RWPE2 (cell line): ENCODE results near the gene BTBD18.

ENCODE experiments used
- ATAC-seq: fragments of 200-7000 bp; cut with Tn5 transposase; 3 replicates; pipeline ENCODE4 v1.9.1; 2021; ENCODE audit warnings: low read depth
- DNase-seq: peaks from one replicate; pipeline ENCODE4 v3.0.0-alpha.2; 2020; ENCODE audit warnings: low spot score
- H3K27ac ChIP-seq: fragments of 450-650 bp; 2 replicates; pipeline ENCODE4 v1.5.1; 2017; ENCODE audit warnings: mild to moderate bottlenecking; ENCODE audit not compliant: poor library complexity, severe bottlenecking
- H3K27me3 ChIP-seq: fragments of 250-450 bp; sonication (Bioruptor Pico); 2 replicates; pipeline ENCODE4 v1.5.1; 2021; ENCODE audit warnings: mild to moderate bottlenecking, moderate library complexity; ENCODE audit not compliant: insufficient read depth, poor library complexity, severe bottlenecking
- H3K36me3 ChIP-seq: fragments of 250-450 bp; sonication (Bioruptor Pico); 2 replicates; pipeline ENCODE4 v1.5.1; 2020; ENCODE audit warnings: low read depth, mild to moderate bottlenecking, moderate library complexity
- H3K4me1 ChIP-seq: fragments of 250-450 bp; sonication (Bioruptor Pico); 2 replicates; pipeline ENCODE4 v1.5.1; 2021; ENCODE audit warnings: mild to moderate bottlenecking, moderate library complexity; ENCODE audit not compliant: insufficient read depth, poor library complexity, severe bottlenecking
- H3K4me3 ChIP-seq: fragments of 250-450 bp; sonication (Bioruptor Pico); 2 replicates; pipeline ENCODE4 v1.5.1; 2021; ENCODE audit warnings: mild to moderate bottlenecking, moderate library complexity; ENCODE audit not compliant: severe bottlenecking
- H3K9me3 ChIP-seq: fragments of 250-450 bp; sonication (Bioruptor Pico); 2 replicates; pipeline ENCODE4 v1.5.1; 2021; ENCODE audit warnings: mild to moderate bottlenecking, moderate library complexity; ENCODE audit not compliant: severe bottlenecking
- CTCF ChIP-seq: fragments of 450-650 bp; IDR thresholded peaks from one replicate; pipeline ENCODE4 v1.5.1; 2017; ENCODE audit warnings: mild to moderate bottlenecking, moderate library complexity; ENCODE audit not compliant: poor library complexity, severe bottlenecking

BTBD18 gene

GRCh38 chr11:57741132-57742086 lies 10.2 kb downstream of the BTBD18 start, which contains the start of gene SELENOH:
TSS of gene SELENOH (plus strand) at chr11:57741491. CDS start at chr11:57741596, 105 bp downstream.
- Histone ChIP-seq H3K4me3 (peak within 1 kb of the TSS; percentile 79), H3K36me3 (peaks cover 54% of the 10 kb centered on the region)
- ATAC-seq: peak; percentile 95

GRCh38 chr11:57735619-57736298 lies 15.9 kb downstream of the BTBD18 start:
- no peak for TF ChIP-seq CTCF
- peaks cover 44% of the 10 kb centered on the region for H3K36me3 ChIP-seq
- no peaks in the 10 kb centered on the region for H3K9me3 ChIP-seq
- no peak overlapping the region for H3K4me3 ChIP-seq
- DNase-seq: no peak
- no peak overlapping the region for H3K27ac ChIP-seq
- H3K27me3 ChIP-seq: no peaks in the 10 kb centered on the region
- H3K4me1 ChIP-seq: peaks cover 21% of the 10 kb centered on the region
- no peak for ATAC-seq

More at GRCh38 chr11:57741132-57742086, 10.2 kb downstream of the BTBD18 start, which contains the start of gene SELENOH:
- Histone ChIP-seq H3K27me3 (no peaks in the 10 kb centered on the region), H3K27ac (peak within 1 kb of the TSS; percentile 73), H3K4me1 (peaks cover 5% of the 10 kb centered on the region), H3K9me3 (no peaks in the 10 kb centered on the region)
- no peak for TF ChIP-seq CTCF
- peak; percentile 96 for DNase-seq

GRCh38 chr11:57732661-57733060 lies 19.0 kb downstream of the BTBD18 start:
- no peak for DNase-seq
- H3K4me1 ChIP-seq: peaks cover 21% of the 10 kb centered on the region
- H3K4me3 ChIP-seq: no peak overlapping the region
- no peak for TF ChIP-seq CTCF
- no peaks in the 10 kb centered on the region for H3K27me3 ChIP-seq
- H3K27ac ChIP-seq: peak overlapping the region; percentile 53
- no peaks in the 10 kb centered on the region for H3K9me3 ChIP-seq
- ATAC-seq: no peak
- H3K36me3 ChIP-seq: peaks cover 24% of the 10 kb centered on the region

GRCh38 chr11:57729479-57729878 lies 22.1 kb downstream of the BTBD18 start:
- Histone ChIP-seq H3K9me3 (no peaks in the 10 kb centered on the region), H3K4me1 (peaks cover 27% of the 10 kb centered on the region), H3K27me3 (no peaks in the 10 kb centered on the region), H3K4me3 (no peak overlapping the region), H3K27ac (no peak overlapping the region), H3K36me3 (peaks cover 16% of the 10 kb centered on the region)
- ATAC-seq (no peak), DNase-seq (no peak)
- no peak for TF ChIP-seq CTCF
